Gastrocnemius medialis (tissue), 4 donors: ENCODE results near the gene NAPEPLD.

Source experiments
- POLR2A ChIP-seq, 2 donors: fragments of 450-650 bp; IDR thresholded peaks; one replicate each; pipeline ENCODE4 v1.6.1; 2017; ENCODE audit warnings: antibody characterized with exemption in 2 of 2, mild to moderate bottlenecking in 2 of 2, moderate library complexity in 2 of 2
- TF ChIP-seq, protein P1 (sequence below), 5 experiments: fragments of 450-650 bp in 3 of 5; fragments of 200-600 bp in 2 of 5; sonication (generic) in 2 of 5; IDR thresholded peaks in 4 of 5; conservative IDR thresholded peaks in 1 of 5; 1 replicate in 4 of 5; 2 replicates in 1 of 5; pipeline ENCODE4 v1.5.1; 2016 to 2019; ENCODE audit warnings: antibody characterized with exemption in 5 of 5, mild to moderate bottlenecking in 3 of 5, moderate library complexity in 3 of 5

DNA sequence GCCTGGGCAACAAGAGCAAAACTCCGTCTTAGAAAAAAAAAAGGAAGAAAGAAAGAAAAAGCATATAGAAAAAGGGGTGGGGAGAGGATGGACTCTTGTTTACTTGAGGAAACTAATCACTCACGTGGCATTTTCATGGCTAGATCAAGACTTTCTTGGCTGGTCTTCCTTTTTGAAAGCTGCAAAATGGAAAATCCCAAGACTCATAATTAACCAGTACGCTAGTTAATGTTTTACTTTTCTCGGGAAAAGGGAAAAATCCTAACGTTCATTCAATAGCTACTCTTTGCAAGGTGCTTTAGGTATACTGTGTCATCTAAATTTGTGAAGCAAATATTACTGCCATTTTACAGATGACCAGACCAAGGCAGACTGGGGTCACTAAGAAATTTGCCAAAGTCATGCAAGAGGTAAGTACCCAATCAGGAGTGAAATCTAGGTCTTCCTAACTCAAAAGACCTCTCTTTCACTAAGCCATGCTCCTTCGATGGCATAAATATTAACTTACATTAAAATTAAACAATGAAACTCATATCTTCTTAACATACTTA, 24.4 kb downstream of the NAPEPLD start:
- TF ChIP-seq, protein P1, sequence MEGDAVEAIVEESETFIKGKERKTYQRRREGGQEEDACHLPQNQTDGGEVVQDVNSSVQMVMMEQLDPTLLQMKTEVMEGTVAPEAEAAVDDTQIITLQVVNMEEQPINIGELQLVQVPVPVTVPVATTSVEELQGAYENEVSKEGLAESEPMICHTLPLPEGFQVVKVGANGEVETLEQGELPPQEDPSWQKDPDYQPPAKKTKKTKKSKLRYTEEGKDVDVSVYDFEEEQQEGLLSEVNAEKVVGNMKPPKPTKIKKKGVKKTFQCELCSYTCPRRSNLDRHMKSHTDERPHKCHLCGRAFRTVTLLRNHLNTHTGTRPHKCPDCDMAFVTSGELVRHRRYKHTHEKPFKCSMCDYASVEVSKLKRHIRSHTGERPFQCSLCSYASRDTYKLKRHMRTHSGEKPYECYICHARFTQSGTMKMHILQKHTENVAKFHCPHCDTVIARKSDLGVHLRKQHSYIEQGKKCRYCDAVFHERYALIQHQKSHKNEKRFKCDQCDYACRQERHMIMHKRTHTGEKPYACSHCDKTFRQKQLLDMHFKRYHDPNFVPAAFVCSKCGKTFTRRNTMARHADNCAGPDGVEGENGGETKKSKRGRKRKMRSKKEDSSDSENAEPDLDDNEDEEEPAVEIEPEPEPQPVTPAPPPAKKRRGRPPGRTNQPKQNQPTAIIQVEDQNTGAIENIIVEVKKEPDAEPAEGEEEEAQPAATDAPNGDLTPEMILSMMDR (IDR thresholded peaks at IDR 0.05 in 4 of 5, conservative IDR thresholded peaks at IDR 0.05 in 1 of 5), result no peak
- TF ChIP-seq POLR2A (IDR thresholded peaks at IDR 0.05), result no peak
